HepG2 (cell line): ENCODE data around the gene DNAJA3. TPM values are rescaled to one million over a fixed set of nuclear protein-coding genes. Genes with fewer than 3 reads are reported as not detected.

ENCODE experiments used
- AGO1 ChIP-seq: fragments of 200-400 bp; formaldehyde crosslinking; IDR thresholded peaks from 2 replicates; pipeline ENCODE4 v1.6.1; 2017; ENCODE audit warnings: mild to moderate bottlenecking, low read depth, low read length, moderate library complexity; ENCODE audit not compliant: poor library complexity, severe bottlenecking
- HMG20B ChIP-seq: conservative IDR thresholded peaks from 2 replicates; pipeline ENCODE4 v1.6.1; 2016; ENCODE audit warnings: missing genetic modification reagents, missing compliant biosample characterization
- HNRNPK ChIP-seq: fragments of 200-400 bp; formaldehyde crosslinking; IDR thresholded peaks from 2 replicates; pipeline ENCODE4 v1.6.1; 2018; ENCODE audit warnings: low read length, low read depth, moderate library complexity, mild to moderate bottlenecking; ENCODE audit not compliant: poor library complexity, severe bottlenecking
- HOXA3 ChIP-seq: sonication (generic); formaldehyde crosslinking; IDR thresholded peaks from 2 replicates; pipeline ENCODE4 v1.5.0; 2020; ENCODE audit warnings: missing genetic modification reagents
- HOXA5 ChIP-seq: sonication (generic); formaldehyde crosslinking; IDR thresholded peaks from 2 replicates; pipeline ENCODE4 v1.4.0; 2020; ENCODE audit warnings: missing genetic modification reagents
- IKZF4 ChIP-seq: sonication (generic); formaldehyde crosslinking; IDR thresholded peaks from 2 replicates; pipeline ENCODE4 v1.5.1; 2020; ENCODE audit warnings: borderline replicate concordance, mild to moderate bottlenecking, low read depth, missing genetic modification reagents; ENCODE audit errors: not compliant biosample characterization
- JDP2 ChIP-seq: sonication (generic); formaldehyde crosslinking; IDR thresholded peaks from 2 replicates; pipeline ENCODE4 v1.8.1; 2022; ENCODE audit warnings: missing genetic modification reagents, borderline replicate concordance
- NFKB2 ChIP-seq: sonication (generic); formaldehyde crosslinking; IDR thresholded peaks from 2 replicates; pipeline ENCODE4 v1.4.0; 2020; ENCODE audit warnings: missing genetic modification reagents, borderline replicate concordance
- NFRKB ChIP-seq: fragments of 450-650 bp; IDR thresholded peaks from 2 replicates; pipeline ENCODE4 v1.6.1; 2017
- RFX5 ChIP-seq: IDR thresholded peaks from 2 replicates; pipeline ENCODE4 v1.6.1; 2011; ENCODE audit warnings: low read depth, low read length, improper control_type of control experiment
- U2AF2 ChIP-seq: fragments of 200-400 bp; formaldehyde crosslinking; IDR thresholded peaks from 2 replicates; pipeline ENCODE4 v1.6.1; 2017; ENCODE audit warnings: low read depth, mild to moderate bottlenecking, low read length
- ZNF205 ChIP-seq: IDR thresholded peaks from 2 replicates; pipeline ENCODE4 v1.6.1; 2018; ENCODE audit warnings: missing biosample characterization, missing genetic modification reagents
- ZNF317 ChIP-seq: sonication (generic); formaldehyde crosslinking; IDR thresholded peaks from 2 replicates; pipeline ENCODE4 v1.5.0; 2020; ENCODE audit warnings: mild to moderate bottlenecking, missing genetic modification reagents
- ZNF646 ChIP-seq: sonication (generic); formaldehyde crosslinking; IDR thresholded peaks from 2 replicates; pipeline ENCODE4 v1.9.0; 2021; ENCODE audit warnings: mild to moderate bottlenecking, missing genetic modification reagents
- ZNF7 ChIP-seq: IDR thresholded peaks from 2 replicates; pipeline ENCODE4 v1.6.1; 2016; ENCODE audit warnings: missing biosample characterization, missing genetic modification reagents
- ZNF770 ChIP-seq: sonication (generic); formaldehyde crosslinking; IDR thresholded peaks from 2 replicates; pipeline ENCODE4 v1.5.0; 2020; ENCODE audit warnings: mild to moderate bottlenecking, missing genetic modification reagents
- polyA plus RNA-seq, 8 experiments: library from polyadenylated mRNA; depleted of rRNA in 3 of 8; stranded (reverse) in 7 of 8; unstranded in 1 of 8; fragments of >200 nt; fragmentation: Illumina TruSeq in 4 of 8; extraction: Trizol in 4 of 8; gene quantifications; 2 replicates each; pipeline versions ENCODE4 v1.2.1 to v1.2.3, GENCODE V29; 2011 to 2016; ENCODE audit warnings: low read depth in 4 of 8, missing spikeins in 1 of 8, mixed read lengths in 1 of 8; ENCODE audit not compliant: insufficient read depth in 1 of 8
- total RNA-seq, 5 experiments: library from RNA; depleted of rRNA; stranded (reverse); fragments of >200 nt; fragmentation: Illumina TruSeq; extraction: Trizol; gene quantifications; 2 replicates each; pipeline ENCODE4 v1.2.3, GENCODE V29; 2016; ENCODE audit warnings: low read depth in 1 of 5
- TF ChIP-seq, protein P1 (sequence below), 2 experiments: sonication (generic) in 1 of 2; formaldehyde crosslinking in 1 of 2; IDR thresholded peaks; 2 replicates each; pipeline versions ENCODE4 v1.5.1 to v1.6.1; 2011 to 2020; ENCODE audit warnings: borderline replicate concordance in 1 of 2, low read depth in 1 of 2, low read length in 1 of 2, mild to moderate bottlenecking in 1 of 2, missing genetic modification reagents in 1 of 2, moderate library complexity in 1 of 2

Gene DNAJA3
- total and polyA plus RNA-seq, 2 of the 13 experiments (the other 11 are each of a cell fraction or from before 2014, with no cell fraction given), result 77.0 to 83.3 TPM

DNA sequence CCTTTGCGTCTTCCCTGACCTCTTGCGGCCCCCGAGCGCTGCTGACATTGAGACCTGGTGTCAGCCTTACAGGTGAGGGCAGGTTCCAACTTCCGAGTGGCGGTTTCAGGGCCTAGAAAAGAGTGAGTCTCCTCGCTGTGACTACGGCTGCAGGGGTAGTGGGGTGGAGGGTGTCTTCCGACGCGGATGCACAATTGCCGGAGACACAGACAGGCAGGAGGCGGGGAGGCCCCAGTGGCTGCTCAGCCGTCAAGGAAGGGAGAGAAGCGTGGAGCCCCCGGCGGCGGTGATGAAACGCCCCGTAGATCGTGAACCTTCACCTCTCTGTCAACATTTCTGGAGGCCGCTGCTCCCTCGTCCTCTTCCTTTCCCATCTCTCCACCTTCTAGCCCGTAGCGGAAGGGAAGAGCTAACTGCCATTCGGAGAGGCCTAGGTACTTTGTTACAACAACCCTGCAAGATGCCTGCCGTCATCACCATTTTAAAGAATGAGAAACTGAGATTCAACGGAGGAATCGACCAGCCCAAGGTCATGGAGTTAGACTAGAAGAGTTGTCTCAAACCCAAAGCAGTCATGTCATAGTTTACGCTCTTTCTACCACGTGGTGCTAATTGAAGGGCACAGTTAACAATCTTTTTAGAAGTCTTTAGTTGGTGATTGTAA, 485 bp downstream of the DNAJA3 start (continued):
- TF ChIP-seq HOXA3 (peak; percentile 57; the same call in 1 of the 2 replicates), JDP2 (CRISPR knock-in tag) (no peak), HMG20B (CRISPR knock-in tag) (no peak), NFKB2 (CRISPR knock-in tag) (peak; percentile 55; the same call in 1 of the 2 replicates), ZNF646 (CRISPR knock-in tag) (no peak), IKZF4 (CRISPR knock-in tag) (no peak), HNRNPK (no peak), RFX5 (no peak), ZNF317 (CRISPR knock-in tag) (peak; percentile 45; the same call in 1 of the 2 replicates), ZNF205 (CRISPR knock-in tag) (no peak), NFRKB (no peak), AGO1 (no peak), U2AF2 (no peak), HOXA5 (CRISPR knock-in tag) (peak; percentile 71), ZNF7 (CRISPR knock-in tag) (no peak), ZNF770 (peak; percentile 30; the same call in 1 of the 2 replicates)
- TF ChIP-seq, protein P1, sequence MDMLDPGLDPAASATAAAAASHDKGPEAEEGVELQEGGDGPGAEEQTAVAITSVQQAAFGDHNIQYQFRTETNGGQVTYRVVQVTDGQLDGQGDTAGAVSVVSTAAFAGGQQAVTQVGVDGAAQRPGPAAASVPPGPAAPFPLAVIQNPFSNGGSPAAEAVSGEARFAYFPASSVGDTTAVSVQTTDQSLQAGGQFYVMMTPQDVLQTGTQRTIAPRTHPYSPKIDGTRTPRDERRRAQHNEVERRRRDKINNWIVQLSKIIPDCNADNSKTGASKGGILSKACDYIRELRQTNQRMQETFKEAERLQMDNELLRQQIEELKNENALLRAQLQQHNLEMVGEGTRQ (IDR thresholded peaks at IDR 0.05; ENCODE audit: low read depth, low read length), result no peak
- TF ChIP-seq, protein P1 (CRISPR knock-in tag; IDR thresholded peaks at IDR 0.05; ENCODE audit: borderline replicate concordance), result peak; percentile 50; the same call in 1 of the 2 replicates
